Muscle layer of duodenum (tissue), 2 donors: ENCODE results near the gene COL23A1.

Source experiments
- H3K27ac ChIP-seq: one replicate; pipeline ENCODE4 v1.7.0; 2013; ENCODE audit warnings: mild to moderate bottlenecking, low read length
- H3K27me3 ChIP-seq: one replicate; pipeline ENCODE4 v1.7.0; 2013; ENCODE audit warnings: low read depth, mild to moderate bottlenecking, control low read depth, low read length
- H3K36me3 ChIP-seq, 2 donors: one replicate each; pipeline ENCODE4 v1.7.0; 2013; ENCODE audit warnings: low read length in 2 of 2, control low read depth in 1 of 2, mild to moderate bottlenecking in 1 of 2; ENCODE audit not compliant: insufficient read depth in 2 of 2, control insufficient read depth in 1 of 2
- H3K4me1 ChIP-seq, 2 donors: one replicate each; pipeline ENCODE4 v1.7.0; 2013; ENCODE audit warnings: low read length in 2 of 2, mild to moderate bottlenecking in 2 of 2, control low read depth in 1 of 2, moderate library complexity in 1 of 2; ENCODE audit not compliant: insufficient read depth in 2 of 2, control insufficient read depth in 1 of 2
- H3K4me3 ChIP-seq, 2 donors: one replicate each; pipeline ENCODE4 v1.7.0; 2013; ENCODE audit warnings: low read length in 2 of 2, low read depth in 1 of 2, mild to moderate bottlenecking in 1 of 2
- H3K9me3 ChIP-seq, 2 donors: one replicate each; pipeline ENCODE4 v1.7.0; 2013; ENCODE audit warnings: low read length in 2 of 2, control low read depth in 1 of 2, mild to moderate bottlenecking in 1 of 2; ENCODE audit not compliant: control insufficient read depth in 1 of 2
- donor health status: healthy.

Gene COL23A1

GRCh38 chr5:178538741-178539229 is 51.4 kb downstream of the COL23A1 start:
- Histone ChIP-seq H3K36me3 (no peaks in the 10 kb centered on the region), H3K27ac (no peak overlapping the region), H3K4me1 (peaks cover 0 to 4% of the 10 kb centered on the region in 2 donors), H3K27me3 (no peaks in the 10 kb centered on the region), H3K4me3 (no peak overlapping the region), H3K9me3 (no peaks in the 10 kb centered on the region)

DNA sequence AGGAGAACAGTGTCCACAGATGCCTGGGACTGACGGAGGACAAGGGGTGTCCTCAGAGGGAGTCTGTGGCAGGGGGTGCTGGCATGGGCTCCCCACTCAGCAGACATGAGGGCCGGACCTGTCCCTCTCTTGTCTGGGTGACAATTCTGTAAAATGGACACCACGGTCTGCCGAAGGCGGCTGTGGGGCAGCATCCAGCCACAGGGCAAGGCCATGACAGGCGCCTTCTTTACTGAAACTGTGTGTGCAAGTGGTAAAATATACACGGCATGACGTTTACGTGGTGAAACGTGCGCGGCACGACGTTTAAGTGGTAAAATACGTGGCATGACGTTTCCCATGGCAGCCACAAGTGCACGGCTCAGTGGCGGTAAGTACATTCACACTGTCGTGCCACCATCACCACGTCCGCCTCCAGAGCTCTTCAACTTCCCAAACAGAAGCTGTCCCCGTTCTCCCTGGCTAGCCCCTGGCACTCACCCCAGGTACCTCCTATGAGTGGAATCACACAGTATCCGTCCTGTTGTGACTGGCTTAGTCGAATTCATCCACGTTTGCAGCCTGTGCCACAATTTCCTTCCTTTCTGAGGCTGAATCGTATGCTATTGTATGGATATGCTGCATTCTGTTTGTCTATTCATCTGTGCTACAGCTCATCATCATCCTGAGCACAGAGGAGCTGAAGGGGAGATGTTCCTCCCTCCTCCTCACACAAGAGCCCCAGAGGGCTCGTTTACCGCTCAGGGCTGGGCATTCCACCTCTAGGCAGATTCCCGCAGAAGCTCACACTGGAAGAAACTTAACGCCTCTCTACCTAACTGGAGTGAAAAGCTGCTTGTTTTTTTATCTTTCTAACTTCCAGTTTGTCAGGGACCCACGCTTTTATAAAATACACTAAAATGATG is 52.5 kb downstream of the COL23A1 start:
- H3K27ac ChIP-seq, result no peak overlapping the region
- no peaks in the 10 kb centered on the region for H3K9me3 ChIP-seq
- H3K4me1 ChIP-seq, result peaks cover 0 to 4% of the 10 kb centered on the region in 2 donors
- no peaks in the 10 kb centered on the region for H3K36me3 ChIP-seq
- H3K27me3 ChIP-seq, result no peaks in the 10 kb centered on the region
- no peak overlapping the region for H3K4me3 ChIP-seq

GRCh38 chr5:178536541-178537466 is 53.4 kb downstream of the COL23A1 start:
- H3K36me3 ChIP-seq, result no peaks in the 10 kb centered on the region
- H3K27me3 ChIP-seq, result no peaks in the 10 kb centered on the region
- no peak overlapping the region for H3K27ac ChIP-seq
- no peaks in the 10 kb centered on the region for H3K4me1 ChIP-seq
- no peaks in the 10 kb centered on the region for H3K9me3 ChIP-seq
- H3K4me3 ChIP-seq, result no peak overlapping the region

DNA sequence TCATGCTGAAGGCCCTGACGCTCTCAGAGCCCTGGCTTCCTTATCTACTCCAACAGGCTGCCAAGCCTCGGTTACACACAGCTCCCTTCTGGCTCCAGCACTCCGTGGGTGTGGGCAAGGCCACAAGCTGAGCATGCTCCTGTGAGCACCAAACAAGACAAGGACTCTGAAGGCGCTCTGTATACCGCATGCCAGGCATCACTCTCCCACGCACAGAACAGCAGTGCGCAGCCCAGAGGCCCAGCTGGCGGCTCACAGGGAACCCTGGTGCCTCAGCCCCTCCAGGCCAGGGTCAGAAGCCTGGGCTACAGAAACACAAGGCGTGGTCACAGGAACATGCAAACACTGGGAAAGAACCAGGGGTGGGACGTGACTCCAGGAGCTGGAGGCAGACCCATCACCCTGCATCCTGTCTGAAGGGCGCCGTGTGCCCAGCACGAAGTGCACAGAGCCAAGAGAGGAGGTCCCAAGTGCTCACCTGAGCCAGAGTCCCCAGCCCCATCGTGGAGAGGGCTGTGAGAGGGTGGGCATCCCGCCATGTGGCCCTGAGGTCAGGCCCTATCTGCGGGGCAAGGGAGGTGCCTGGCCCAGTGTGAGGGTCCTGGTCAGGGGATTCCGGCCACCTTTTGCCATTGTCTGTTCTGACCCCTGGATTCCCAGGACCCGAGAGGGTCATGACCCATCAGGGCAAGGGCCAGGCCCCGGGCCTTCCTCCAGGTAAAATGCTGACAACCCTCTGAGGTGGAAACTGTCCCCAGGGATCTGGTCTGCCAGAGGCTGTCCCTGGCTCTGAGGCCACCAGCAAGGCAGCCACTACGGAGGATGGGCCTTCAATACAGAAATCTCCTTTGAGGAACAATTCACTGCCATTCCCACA is 54.7 kb downstream of the COL23A1 start:
- Histone ChIP-seq H3K27me3 (no peaks in the 10 kb centered on the region), H3K27ac (no peak overlapping the region), H3K36me3 (no peaks in the 10 kb centered on the region), H3K4me1 (no peaks in the 10 kb centered on the region), H3K4me3 (no peak overlapping the region), H3K9me3 (no peaks in the 10 kb centered on the region)

DNA sequence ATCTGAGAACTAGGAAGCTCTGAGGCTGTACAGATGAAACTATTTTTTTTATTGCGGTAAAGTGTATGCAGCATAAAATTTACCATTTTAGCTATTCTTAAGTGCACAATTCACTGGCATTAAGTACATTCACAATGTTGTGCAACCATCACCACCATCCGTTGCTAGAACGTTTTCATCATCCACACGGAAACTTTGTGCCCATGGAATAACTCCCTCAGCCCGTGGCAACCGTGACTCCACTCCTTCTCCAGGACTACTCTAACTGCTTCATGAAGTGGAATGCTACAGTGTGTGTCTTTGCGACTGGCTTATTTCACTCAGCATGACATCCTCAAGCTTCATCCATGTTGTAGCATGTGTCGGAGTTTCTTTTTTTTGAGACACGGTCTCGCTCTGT is 57.1 kb downstream of the COL23A1 start:
- no peaks in the 10 kb centered on the region for H3K27me3 ChIP-seq
- H3K4me3 ChIP-seq, result no peak overlapping the region
- no peaks in the 10 kb centered on the region for H3K4me1 ChIP-seq
- H3K36me3 ChIP-seq, result no peaks in the 10 kb centered on the region
- no peaks in the 10 kb centered on the region for H3K9me3 ChIP-seq
- H3K27ac ChIP-seq, result no peak overlapping the region

GRCh38 chr5:178532666-178533065 is 57.5 kb downstream of the COL23A1 start:
- Histone ChIP-seq H3K4me3 (no peak overlapping the region), H3K4me1 (no peaks in the 10 kb centered on the region), H3K36me3 (no peaks in the 10 kb centered on the region), H3K9me3 (no peaks in the 10 kb centered on the region), H3K27ac (no peak overlapping the region), H3K27me3 (no peaks in the 10 kb centered on the region)

GRCh38 chr5:178532236-178532635 is 58.0 kb downstream of the COL23A1 start:
- no peaks in the 10 kb centered on the region for H3K27me3 ChIP-seq
- H3K36me3 ChIP-seq, result no peaks in the 10 kb centered on the region
- H3K4me3 ChIP-seq, result no peak overlapping the region
- no peak overlapping the region for H3K27ac ChIP-seq
- no peaks in the 10 kb centered on the region for H3K9me3 ChIP-seq
- H3K4me1 ChIP-seq, result no peaks in the 10 kb centered on the region

- Histone ChIP-seq H3K4me1 (no peaks in the 10 kb centered on the region), H3K27ac (no peak overlapping the region), H3K36me3 (no peaks in the 10 kb centered on the region), H3K27me3 (no peaks in the 10 kb centered on the region), H3K4me3 (no peak overlapping the region), H3K9me3 (no peaks in the 10 kb centered on the region)
Measured at GRCh38 chr5:178531786-178532185, 58.4 kb downstream of the COL23A1 start.

DNA sequence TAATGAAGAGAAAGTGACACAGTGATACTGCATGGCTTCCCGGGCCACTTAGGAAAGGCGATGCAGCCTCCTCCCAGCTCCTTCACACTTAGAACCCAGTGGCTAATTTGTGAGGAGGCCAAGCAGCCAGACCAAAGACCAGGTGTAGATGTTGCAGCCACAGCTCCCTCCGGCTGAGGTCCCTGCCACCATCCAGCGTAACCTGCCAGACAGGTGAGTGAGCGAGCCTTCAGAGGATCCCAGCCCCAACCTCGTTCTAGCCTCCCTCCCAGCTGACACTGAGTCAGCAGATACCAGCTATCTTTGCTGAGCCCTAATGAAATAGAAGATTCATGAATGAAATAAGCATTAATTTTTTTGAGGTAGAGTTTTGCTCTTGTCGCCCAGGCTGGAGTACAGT is 59.7 kb downstream of the COL23A1 start:
- Histone ChIP-seq H3K27me3 (no peaks in the 10 kb centered on the region), H3K27ac (no peak overlapping the region), H3K4me1 (no peaks in the 10 kb centered on the region), H3K36me3 (no peaks in the 10 kb centered on the region), H3K4me3 (no peak overlapping the region), H3K9me3 (no peaks in the 10 kb centered on the region)

- Histone ChIP-seq H3K27me3 (no peaks in the 10 kb centered on the region), H3K4me3 (no peak overlapping the region), H3K27ac (no peak overlapping the region), H3K36me3 (no peaks in the 10 kb centered on the region), H3K9me3 (no peaks in the 10 kb centered on the region), H3K4me1 (no peaks in the 10 kb centered on the region)
Measured at GRCh38 chr5:178529080-178529479, 61.1 kb downstream of the COL23A1 start.
